Progenitor cell of endocrine pancreas (in vitro differentiated cells): ENCODE results near the gene JADE2. TPM values are rescaled to one million over a fixed set of nuclear protein-coding genes. Genes with fewer than 3 reads are reported as not detected.

Experiments used
- DNase-seq: peaks from one replicate; pipeline ENCODE4 v3.0.0; 2021; ENCODE audit warnings: low spot score; ENCODE audit not compliant: unreplicated experiment
- H3K27ac Mint-ChIP-seq: 2 replicates; pipeline ENCODE4 v1.8.0; 2021; ENCODE audit warnings: mild to moderate bottlenecking, moderate library complexity, mixed read lengths
- H3K27me3 Mint-ChIP-seq: 2 replicates; pipeline ENCODE4 v1.8.0; 2021; ENCODE audit warnings: mixed read lengths
- H3K36me3 Mint-ChIP-seq: 2 replicates; pipeline ENCODE4 v1.8.0; 2022; ENCODE audit warnings: mixed read lengths; ENCODE audit not compliant: insufficient read depth
- H3K4me1 Mint-ChIP-seq: 2 replicates; pipeline ENCODE4 v1.8.0; 2021; ENCODE audit warnings: low read depth, mixed read lengths
- H3K4me3 Mint-ChIP-seq: 2 replicates; pipeline ENCODE4 v1.8.0; 2021; ENCODE audit warnings: low read depth, mild to moderate bottlenecking, moderate library complexity, mixed read lengths
- H3K9me3 Mint-ChIP-seq: 2 replicates; pipeline ENCODE4 v1.8.0; 2021; ENCODE audit warnings: low read depth, mixed read lengths
- total RNA-seq: library from RNA; stranded (reverse); gene quantifications from 2 replicates; pipeline ENCODE4 v1.2.1, GENCODE V29; 2021
- TF ChIP-seq, protein P1 (sequence below): fragments of 200-600 bp; sonication (generic); IDR thresholded peaks from one replicate; pipeline ENCODE4 v1.5.0; 2021; ENCODE audit warnings: antibody characterized with exemption, mild to moderate bottlenecking; ENCODE audit not compliant: unreplicated experiment

The JADE2 gene
- total RNA-seq, 1 donor from 2014 or later, result 6.7 TPM

DNA sequence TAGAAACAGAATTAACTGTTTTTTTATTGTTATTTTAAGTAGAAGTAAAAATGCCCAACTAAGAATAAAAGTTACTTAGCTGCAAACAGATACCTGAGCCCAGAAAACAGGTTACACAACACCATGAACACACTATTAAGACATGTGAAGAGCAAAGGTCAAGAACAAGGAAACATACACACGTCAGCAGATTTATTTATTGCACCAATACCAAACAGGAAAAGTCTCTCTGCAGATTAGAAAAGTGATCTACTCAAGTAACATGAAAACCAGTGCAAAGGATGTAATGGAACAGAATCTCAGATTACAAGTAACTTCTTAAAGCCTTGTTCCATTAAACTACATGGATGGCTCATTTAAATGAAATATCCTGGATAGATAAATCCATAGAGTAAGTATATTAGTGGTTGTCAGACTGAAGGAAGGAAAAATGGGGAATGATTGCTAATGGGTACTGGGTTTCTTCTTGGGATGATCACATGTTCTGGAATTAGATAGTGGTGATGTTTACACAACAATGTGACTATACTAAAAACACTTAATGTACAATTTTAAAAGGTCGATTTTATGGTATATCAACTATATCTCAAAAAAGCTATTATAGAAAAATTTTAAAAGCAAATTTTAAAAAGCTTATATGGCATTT, 101.0 kb downstream of the JADE2 start:
- Mint-ChIP-seq H3K36me3 (peaks cover 4% of the 10 kb centered on the region), H3K4me1 (peaks cover 15% of the 10 kb centered on the region), H3K4me3 (no peak overlapping the region), H3K9me3 (no peaks in the 10 kb centered on the region), H3K27ac (peak overlapping the region; percentile 87), H3K27me3 (no peaks in the 10 kb centered on the region)
- TF ChIP-seq, protein P1, sequence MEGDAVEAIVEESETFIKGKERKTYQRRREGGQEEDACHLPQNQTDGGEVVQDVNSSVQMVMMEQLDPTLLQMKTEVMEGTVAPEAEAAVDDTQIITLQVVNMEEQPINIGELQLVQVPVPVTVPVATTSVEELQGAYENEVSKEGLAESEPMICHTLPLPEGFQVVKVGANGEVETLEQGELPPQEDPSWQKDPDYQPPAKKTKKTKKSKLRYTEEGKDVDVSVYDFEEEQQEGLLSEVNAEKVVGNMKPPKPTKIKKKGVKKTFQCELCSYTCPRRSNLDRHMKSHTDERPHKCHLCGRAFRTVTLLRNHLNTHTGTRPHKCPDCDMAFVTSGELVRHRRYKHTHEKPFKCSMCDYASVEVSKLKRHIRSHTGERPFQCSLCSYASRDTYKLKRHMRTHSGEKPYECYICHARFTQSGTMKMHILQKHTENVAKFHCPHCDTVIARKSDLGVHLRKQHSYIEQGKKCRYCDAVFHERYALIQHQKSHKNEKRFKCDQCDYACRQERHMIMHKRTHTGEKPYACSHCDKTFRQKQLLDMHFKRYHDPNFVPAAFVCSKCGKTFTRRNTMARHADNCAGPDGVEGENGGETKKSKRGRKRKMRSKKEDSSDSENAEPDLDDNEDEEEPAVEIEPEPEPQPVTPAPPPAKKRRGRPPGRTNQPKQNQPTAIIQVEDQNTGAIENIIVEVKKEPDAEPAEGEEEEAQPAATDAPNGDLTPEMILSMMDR, result no peak
- no peak for DNase-seq

Other genes starting within 250 kb of the JADE2 start
- 3.0 and 6.1 TPM in 2 replicates for gene CDKL3, start 158.5 kb upstream of the JADE2 start, total RNA-seq
- gene UBE2B, start 154.1 kb upstream of the JADE2 start, total RNA-seq, result 80.0 and 81.3 TPM in 2 replicates
- gene CDKN2AIPNL, start 113.8 kb upstream of the JADE2 start, total RNA-seq, result 28.3 and 29.0 TPM in 2 replicates
- gene SAR1B, start 107.2 kb downstream of the JADE2 start, total RNA-seq, result 51.9 and 54.8 TPM in 2 replicates
- 25.1 and 27.0 TPM in 2 replicates for gene SEC24A, start 123.1 kb downstream of the JADE2 start, total RNA-seq
- 40.8 and 45.3 TPM in 2 replicates for gene CAMLG, start 212.9 kb downstream of the JADE2 start, total RNA-seq
- gene DDX46, start 233.1 kb downstream of the JADE2 start, total RNA-seq, result 72.3 and 73.2 TPM in 2 replicates